Epithelial cell of proximal tubule (primary cell): ENCODE results near the gene COL5A2. TPM values are rescaled to one million over a fixed set of nuclear protein-coding genes. Genes with fewer than 3 reads are reported as not detected.

Source experiments
- DNase-seq: peaks from one replicate; pipeline ENCODE4 v3.0.0-alpha.2; 2011; ENCODE audit warnings: low read depth
- H3K4me3 ChIP-seq: 2 replicates; pipeline ENCODE4 v1.5.1; 2011; ENCODE audit warnings: low read depth, mild to moderate bottlenecking, low read length
- CTCF ChIP-seq: conservative IDR thresholded peaks from 2 replicates; pipeline ENCODE4 v1.5.1; 2012; ENCODE audit warnings: low read depth, mild to moderate bottlenecking, low read length
- total RNA-seq: library from RNA; depleted of rRNA; stranded (reverse); fragments of >200 nt; gene quantifications from 2 replicates; pipeline ENCODE4 v1.2.3, GENCODE V29; 2015

COL5A2 gene
- total RNA-seq, 1 donor from 2014 or later = 32.7 TPM

- H3K4me3 ChIP-seq = no peak overlapping the region
- TF ChIP-seq CTCF = no peak
- DNase-seq = peak; percentile 25
Observed at GRCh38 chr2:189014449-189015138, 165.0 kb downstream of the COL5A2 start.

GRCh38 chr2:189013671-189014448, 165.7 kb downstream of the COL5A2 start:
- H3K4me3 ChIP-seq = no peak overlapping the region
- no peak for TF ChIP-seq CTCF
- DNase-seq = no peak

GRCh38 chr2:189013031-189013430, 166.5 kb downstream of the COL5A2 start:
- no peak for DNase-seq
- no peak for TF ChIP-seq CTCF
- no peak overlapping the region for H3K4me3 ChIP-seq

- no peak for DNase-seq
Observed at GRCh38 chr2:189012351-189012750, 167.2 kb downstream of the COL5A2 start.

GRCh38 chr2:189010536-189010935, 169.0 kb downstream of the COL5A2 start:
- H3K4me3 ChIP-seq = no peak overlapping the region
- TF ChIP-seq CTCF = no peak
- DNase-seq = no peak

More at GRCh38 chr2:189012351-189012750, 167.2 kb downstream of the COL5A2 start:
- TF ChIP-seq CTCF = no peak
- no peak overlapping the region for H3K4me3 ChIP-seq

GRCh38 chr2:189008555-189009262, 170.9 kb downstream of the COL5A2 start:
- no peak overlapping the region for H3K4me3 ChIP-seq
- no peak for TF ChIP-seq CTCF
- DNase-seq = no peak
